Right lobe of liver (tissue), 6 donors: ENCODE measurements around the gene STAT5B. TPM values are rescaled to one million over a fixed set of nuclear protein-coding genes. Genes with fewer than 3 reads are reported as not detected.

ENCODE experiments used
- ATAC-seq, 4 donors: fragments of 200-7000 bp; cut with Tn5 transposase; one replicate each; pipeline ENCODE4 v1.9.1; 2020; ENCODE audit warnings: mild to moderate bottlenecking in 4 of 4, moderate library complexity in 4 of 4
- DNase-seq, 3 donors: peaks; one replicate each; pipeline ENCODE4 v3.0.0-alpha.2; 2020
- H3K27ac ChIP-seq, 3 donors: fragments of 200-600 bp; one replicate each; pipeline ENCODE4 v1.8.0; 2022
- H3K27me3 ChIP-seq, 2 donors: fragments of 200-600 bp; one replicate each; pipeline ENCODE4 v1.8.0; 2022
- H3K36me3 ChIP-seq, 4 donors: fragments of 200-600 bp; sonication (generic) in 1 of 4; one replicate each; pipeline versions ENCODE4 v1.5.1 to v1.8.0; 2017 to 2022; ENCODE audit warnings: control low read depth in 1 of 4
- H3K4me1 ChIP-seq, 4 donors: fragments of 200-600 bp; sonication (generic) in 1 of 4; one replicate each; pipeline versions ENCODE4 v1.5.1 to v1.8.0; 2017 to 2022; ENCODE audit warnings: control low read depth in 1 of 4
- H3K4me3 ChIP-seq, 3 donors: fragments of 200-600 bp; one replicate each; pipeline ENCODE4 v1.8.0; 2022
- H3K9me3 ChIP-seq, 4 donors: fragments of 200-600 bp; sonication (generic) in 1 of 4; one replicate each; pipeline versions ENCODE4 v1.5.1 to v1.8.0; 2017 to 2022; ENCODE audit warnings: control low read depth in 1 of 4
- CTCF ChIP-seq, 4 donors: fragments of 200-600 bp in 3 of 4; fragments of 450-650 bp in 1 of 4; IDR thresholded peaks; one replicate each; pipeline versions ENCODE4 v1.5.1 to v1.8.0; 2016 to 2022; ENCODE audit warnings: antibody characterized with exemption in 4 of 4, mild to moderate bottlenecking in 2 of 4
- POLR2A ChIP-seq: fragments of 450-650 bp; IDR thresholded peaks from one replicate; pipeline ENCODE4 v1.6.1; 2017; ENCODE audit warnings: antibody characterized with exemption, mild to moderate bottlenecking
- WGBS: methylation state at CpG from one replicate; pipeline ENCODE4 v1.1.6; 2018; ENCODE audit warnings: low coverage, low lambda C conversion rate; ENCODE audit not compliant: insufficient coverage; ENCODE audit errors: missing lambda C conversion rate; 5-methylcytosine and 5-hydroxymethylcytosine counted together
- intact Hi-C, 2 donors: fragments of 100-400 bp; cut with DNase I; formaldehyde crosslinking; loops; one replicate each; pipeline versions ENCODE4 v1.11.2 to v1.14.1; 2022
- total RNA-seq, 6 experiments: library from RNA; depleted of rRNA in 2 of 6; stranded (reverse); fragments of >200 nt in 2 of 6; fragmentation: NEBNext Ultra II Directional in 3 of 6; extraction: Animal tissue kit (Norgen Biotek cat#: 25700) in 3 of 6; gene quantifications; one replicate each; pipeline versions ENCODE4 v1.1.0 to v1.2.4, GENCODE V29; 2016 to 2023
- donor health status: DM: no; HTN: yes; CAD: no.
- donor health status: DM: no; HTN: no; CAD: no.
- donor health status: DM: no; HTN: no; CAD: no.
- donor health status: DM: no; HTN: yes; CAD: no.
- donor health status: DM: no; HTN: yes; CAD: no.

Gene STAT5B
- total RNA-seq, 6 experiments from 2014 or later, result 21.2 to 29.0 (median 26.7) TPM

GRCh38 chr17:42182927-42183734 is 93.1 kb downstream of the STAT5B start:
- DNase-seq (no peak), ATAC-seq (peak in 1 of 4 donors; percentile 46)
- H3K36me3 ChIP-seq, result no peaks in the 10 kb centered on the region
- H3K9me3 ChIP-seq, result no peaks in the 10 kb centered on the region
- TF ChIP-seq POLR2A (no peak), CTCF (IDR thresholded peaks at IDR 0.05) (no peak)
- intact Hi-C loops, result no loop called here
- H3K4me1 ChIP-seq, result peaks cover 0 to 16% (median 0%) of the 10 kb centered on the region in 4 donors
- H3K27me3 ChIP-seq, result peaks cover 0 to 7% of the 10 kb centered on the region in 2 donors
- WGBS, result 61% methylated on average over 5 of the region's 9 CpGs
- peak overlapping the region; percentile 52 to 57 (median 56) for H3K4me3 ChIP-seq
- H3K27ac ChIP-seq, result peak overlapping the region in 1 of 3 donors; percentile 72

GRCh38 chr17:42181851-42182207 is 94.4 kb downstream of the STAT5B start:
- intact Hi-C loops, result no loop called here
- WGBS, result 100% methylated on average over 1 of the region's 2 CpGs
- H3K36me3 ChIP-seq, result no peaks in the 10 kb centered on the region
- no peak for TF ChIP-seq POLR2A
- no peak for TF ChIP-seq CTCF (IDR thresholded peaks at IDR 0.05)
- H3K27ac ChIP-seq, result no peak overlapping the region
- H3K27me3 ChIP-seq, result peaks cover 0 to 7% of the 10 kb centered on the region in 2 donors
- peaks cover 0 to 16% (median 0%) of the 10 kb centered on the region in 4 donors for H3K4me1 ChIP-seq
- H3K9me3 ChIP-seq, result no peaks in the 10 kb centered on the region
- ATAC-seq, result no peak
- no peak overlapping the region for H3K4me3 ChIP-seq
- DNase-seq, result no peak

GRCh38 chr17:42180922-42181850 is 95.0 kb downstream of the STAT5B start, which contains the start of gene KCNH4:
Gene KCNH4 (minus strand): TSS chr17:42181142. CDS start chr17:42180945, 197 bp downstream.
- DNase-seq, result peak; percentile 77 to 86 (median 81)
- peak within 1 kb of the TSS in 2 of 3 donors; percentile 5 to 38 for H3K4me3 ChIP-seq
- peaks cover 0 to 7% of the 10 kb centered on the region in 2 donors for H3K27me3 ChIP-seq
- peaks cover 0 to 16% (median 0%) of the 10 kb centered on the region in 4 donors for H3K4me1 ChIP-seq
- TF ChIP-seq CTCF (IDR thresholded peaks at IDR 0.05) (peak; percentile 46 to 57 (median 50)), POLR2A (no peak)
- no peaks in the 10 kb centered on the region for H3K36me3 ChIP-seq
- no peak within 1 kb of the TSS for H3K27ac ChIP-seq
- no peaks in the 10 kb centered on the region for H3K9me3 ChIP-seq
- intact Hi-C loops, result no loop called here
- WGBS, result 9% methylated on average over 13 of the region's 60 CpGs
- peak; percentile 65 to 79 (median 72) for ATAC-seq

GRCh38 chr17:42180411-42180921 is 95.7 kb downstream of the STAT5B start:
- H3K27me3 ChIP-seq, result peaks cover 0 to 7% of the 10 kb centered on the region in 2 donors
- H3K36me3 ChIP-seq, result no peaks in the 10 kb centered on the region
- 5% methylated on average over 10 of the region's 33 CpGs for WGBS
- no peak for TF ChIP-seq POLR2A
- no peak for TF ChIP-seq CTCF (IDR thresholded peaks at IDR 0.05)
- intact Hi-C loops, result no loop called here
- H3K4me1 ChIP-seq, result peaks cover 0 to 16% (median 0%) of the 10 kb centered on the region in 4 donors
- ATAC-seq (no peak), DNase-seq (no peak)
- H3K9me3 ChIP-seq, result no peaks in the 10 kb centered on the region
- peak overlapping the region in 2 of 3 donors; percentile 5 to 38 for H3K4me3 ChIP-seq
- no peak overlapping the region for H3K27ac ChIP-seq
